Large intestine (tissue), 3 donors: Measurements from ENCODE around the gene HEXD. TPM values are rescaled to one million over a fixed set of nuclear protein-coding genes. Genes with fewer than 3 reads are reported as not detected.
"Not testable (repeated sequence)": the region's sequence is repeated elsewhere in the genome, so short reads cannot be mapped to it uniquely, and the experiment has no call there.

ENCODE experiments used
- DNase-seq, 2 donors: peaks; one replicate each; pipeline versions ENCODE4 v3.0.0 to v3.0.0-alpha.2; 2013
- H3K27ac ChIP-seq: one replicate; pipeline ENCODE4 v1.5.1; 2013; ENCODE audit warnings: low read length
- H3K27me3 ChIP-seq: 2 replicates; pipeline ENCODE4 v1.6.1; 2013; ENCODE audit warnings: low read length; ENCODE audit not compliant: control insufficient read depth, insufficient read depth
- H3K36me3 ChIP-seq: 2 replicates; pipeline ENCODE4 v1.6.1; 2013; ENCODE audit warnings: low read length; ENCODE audit not compliant: control insufficient read depth, insufficient read depth
- H3K4me1 ChIP-seq: one replicate; pipeline ENCODE4 v1.6.1; 2013; ENCODE audit warnings: low read length; ENCODE audit not compliant: control insufficient read depth, insufficient read depth
- H3K4me3 ChIP-seq: one replicate; pipeline ENCODE4 v1.5.1; 2013; ENCODE audit warnings: low read length
- H3K9me3 ChIP-seq: one replicate; pipeline ENCODE4 v1.6.1; 2013; ENCODE audit warnings: mild to moderate bottlenecking, low read depth, low read length, moderate library complexity; ENCODE audit not compliant: control insufficient read depth
- WGBS: methylation state at CpG from one replicate; pipeline ENCODE4 v1.1.5; 2013; ENCODE audit warnings: low lambda C conversion rate; ENCODE audit not compliant: insufficient coverage; 5-methylcytosine and 5-hydroxymethylcytosine counted together
- polyA plus RNA-seq: library from polyadenylated mRNA; unstranded; fragments of 120-200 nt; gene quantifications from one replicate; pipeline ENCODE4 v1.2.1, GENCODE V29; 2013

The HEXD gene
- polyA plus RNA-seq, 1 donor = 50.4 TPM

DNA sequence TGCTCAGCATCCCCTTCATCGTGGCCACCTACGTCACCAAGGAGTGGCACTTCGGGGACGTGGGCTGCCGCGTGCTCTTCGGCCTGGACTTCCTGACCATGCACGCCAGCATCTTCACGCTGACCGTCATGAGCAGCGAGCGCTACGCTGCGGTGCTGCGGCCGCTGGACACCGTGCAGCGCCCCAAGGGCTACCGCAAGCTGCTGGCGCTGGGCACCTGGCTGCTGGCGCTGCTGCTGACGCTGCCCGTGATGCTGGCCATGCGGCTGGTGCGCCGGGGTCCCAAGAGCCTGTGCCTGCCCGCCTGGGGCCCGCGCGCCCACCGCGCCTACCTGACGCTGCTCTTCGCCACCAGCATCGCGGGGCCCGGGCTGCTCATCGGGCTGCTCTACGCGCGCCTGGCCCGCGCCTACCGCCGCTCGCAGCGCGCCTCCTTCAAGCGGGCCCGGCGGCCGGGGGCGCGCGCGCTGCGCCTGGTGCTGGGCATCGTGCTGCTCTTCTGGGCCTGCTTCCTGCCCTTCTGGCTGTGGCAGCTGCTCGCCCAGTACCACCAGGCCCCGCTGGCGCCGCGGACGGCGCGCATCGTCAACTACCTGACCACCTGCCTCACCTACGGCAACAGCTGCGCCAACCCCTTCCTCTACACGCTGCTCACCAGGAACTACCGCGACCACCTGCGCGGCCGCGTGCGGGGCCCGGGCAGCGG, 43.4 kb upstream of the HEXD start:
- Histone ChIP-seq H3K4me1 (peaks cover 5% of the 10 kb centered on the region), H3K27ac (no peak overlapping the region), H3K36me3 (no peaks in the 10 kb centered on the region), H3K9me3 (peaks cover 18% of the 10 kb centered on the region), H3K27me3 (peaks cover 80% of the 10 kb centered on the region), H3K4me3 (no peak overlapping the region)
- no CpG with 5 or more reads among the region's 79 CpGs for WGBS
- no peak for DNase-seq

- no peak for DNase-seq
- H3K27ac ChIP-seq = no peak overlapping the region
- H3K27me3 ChIP-seq = peaks cover 78% of the 10 kb centered on the region
- H3K4me1 ChIP-seq = peaks cover 4% of the 10 kb centered on the region
- H3K9me3 ChIP-seq = peaks cover 18% of the 10 kb centered on the region
- no peak overlapping the region for H3K4me3 ChIP-seq
- no CpG with 5 or more reads among the region's 46 CpGs for WGBS
- no peaks in the 10 kb centered on the region for H3K36me3 ChIP-seq
These were observed 42.6 kb upstream of the HEXD start for GRCh38 chr17:82375359-82376041.

DNA sequence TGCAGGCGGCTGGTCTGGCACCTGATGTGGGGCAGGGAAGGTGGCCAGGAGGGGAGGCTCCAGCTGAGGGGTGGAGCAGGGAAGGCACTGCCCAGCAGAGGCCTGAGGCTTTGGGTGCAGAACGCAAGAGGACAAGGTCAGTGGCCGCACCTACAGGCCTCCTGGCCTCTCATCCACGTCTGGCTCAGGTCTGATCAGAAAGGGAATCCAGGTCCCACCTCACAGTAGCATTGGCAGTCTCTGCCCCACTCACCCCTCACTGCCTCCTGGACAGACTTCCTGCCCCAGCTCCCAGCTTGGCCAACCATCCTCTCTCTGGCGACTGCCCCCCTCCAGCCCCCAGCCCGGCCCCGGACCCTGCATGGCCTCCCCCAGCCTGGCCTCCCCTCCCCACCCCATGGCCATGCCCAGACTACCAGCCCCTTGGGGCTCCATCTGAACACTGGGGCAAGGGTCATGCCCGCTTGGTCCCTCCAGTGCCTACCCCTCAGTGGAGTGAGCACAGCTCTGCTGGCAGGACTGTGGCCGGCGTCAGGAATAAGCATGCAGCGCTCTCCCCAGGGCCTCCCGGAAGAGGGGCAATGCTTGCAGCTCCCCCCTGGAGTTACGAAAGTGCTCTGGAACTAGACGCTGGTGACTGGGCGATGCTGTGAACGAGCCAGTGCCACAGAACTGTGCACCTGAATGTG, 42.0 kb upstream of the HEXD start:
- DNase-seq = no peak
- no CpG with 5 or more reads among the region's 16 CpGs for WGBS
- no peaks in the 10 kb centered on the region for H3K36me3 ChIP-seq
- H3K27ac ChIP-seq = no peak overlapping the region
- no peak overlapping the region for H3K4me3 ChIP-seq
- H3K27me3 ChIP-seq = peaks cover 77% of the 10 kb centered on the region
- H3K4me1 ChIP-seq = no peaks in the 10 kb centered on the region
- H3K9me3 ChIP-seq = peaks cover 14% of the 10 kb centered on the region

GRCh38 chr17:82377294-82377693, 40.9 kb upstream of the HEXD start:
- 83% methylated on average over 1 of the region's 5 CpGs for WGBS
- peaks cover 69% of the 10 kb centered on the region for H3K27me3 ChIP-seq
- H3K27ac ChIP-seq, H3K36me3 ChIP-seq, H3K4me3 ChIP-seq, DNase-seq, H3K9me3 ChIP-seq, H3K4me1 ChIP-seq: not testable (repeated sequence)

DNA sequence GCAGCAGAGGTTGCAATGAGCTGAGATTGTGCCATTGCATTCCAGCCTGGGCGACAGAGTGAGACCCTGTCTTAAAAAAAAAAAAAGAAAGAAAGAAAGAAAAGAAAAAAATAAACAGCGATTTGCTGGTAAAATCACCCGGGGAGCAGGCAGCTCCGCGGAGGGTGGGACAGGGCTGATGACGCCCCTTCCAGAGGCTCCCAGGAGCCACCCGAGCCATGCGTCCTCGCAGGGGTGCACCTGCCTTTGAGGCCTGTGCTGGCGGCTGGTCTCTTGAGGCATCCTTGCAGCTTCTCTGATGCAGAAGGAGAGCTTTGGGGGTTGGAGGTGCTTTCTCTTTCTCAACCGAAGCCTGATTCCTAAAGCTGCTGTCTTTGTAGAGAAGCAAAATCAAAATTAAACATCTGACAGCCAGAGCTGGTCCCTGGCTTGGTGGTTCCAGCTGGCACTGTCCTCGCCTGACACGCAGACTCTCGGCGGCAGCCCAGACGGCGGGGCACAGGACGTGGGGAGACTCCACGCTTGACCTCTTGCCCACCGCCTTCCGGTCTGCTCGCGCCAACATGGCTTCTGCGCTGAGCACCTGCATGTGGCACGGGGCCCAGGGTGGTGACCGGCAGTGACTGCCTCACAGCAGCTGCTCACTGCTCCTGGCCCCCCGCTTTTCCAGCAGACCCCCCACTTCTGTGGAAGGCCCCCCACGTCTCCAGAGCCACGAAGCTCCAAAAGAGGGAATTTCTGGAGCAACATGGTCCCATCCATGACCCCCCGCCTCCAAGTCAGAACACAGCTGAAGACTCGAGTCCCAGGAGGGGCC, 40.0 kb upstream of the HEXD start:
- no peak overlapping the region for H3K4me3 ChIP-seq
- H3K27ac ChIP-seq = no peak overlapping the region
- no peak for DNase-seq
- H3K9me3 ChIP-seq = peaks cover 9% of the 10 kb centered on the region
- no peaks in the 10 kb centered on the region for H3K36me3 ChIP-seq
- H3K27me3 ChIP-seq = peaks cover 61% of the 10 kb centered on the region
- 100% methylated on average over 1 of the region's 31 CpGs for WGBS
- H3K4me1 ChIP-seq = no peaks in the 10 kb centered on the region

GRCh38 chr17:82378741-82379021, 39.5 kb upstream of the HEXD start:
- H3K36me3 ChIP-seq = no peaks in the 10 kb centered on the region
- no peak for DNase-seq
- 89% methylated on average over 2 of the region's 10 CpGs for WGBS
- H3K9me3 ChIP-seq = peaks cover 9% of the 10 kb centered on the region
- H3K4me1 ChIP-seq = no peaks in the 10 kb centered on the region
- H3K4me3 ChIP-seq = no peak overlapping the region
- H3K27me3 ChIP-seq = peaks cover 57% of the 10 kb centered on the region
- H3K27ac ChIP-seq = no peak overlapping the region

- no peaks in the 10 kb centered on the region for H3K4me1 ChIP-seq
- WGBS = 69% methylated on average over 9 of the region's 23 CpGs
- no peak overlapping the region for H3K27ac ChIP-seq
- H3K36me3 ChIP-seq = no peaks in the 10 kb centered on the region
- DNase-seq = peak in 1 of 2 donors; percentile 64
- peaks cover 57% of the 10 kb centered on the region for H3K27me3 ChIP-seq
- H3K4me3 ChIP-seq = no peak overlapping the region
- H3K9me3 ChIP-seq = peaks cover under 1% of the 10 kb centered on the region
These were observed 37.1 kb upstream of the HEXD start for GRCh38 chr17:82380860-82381702.

DNA sequence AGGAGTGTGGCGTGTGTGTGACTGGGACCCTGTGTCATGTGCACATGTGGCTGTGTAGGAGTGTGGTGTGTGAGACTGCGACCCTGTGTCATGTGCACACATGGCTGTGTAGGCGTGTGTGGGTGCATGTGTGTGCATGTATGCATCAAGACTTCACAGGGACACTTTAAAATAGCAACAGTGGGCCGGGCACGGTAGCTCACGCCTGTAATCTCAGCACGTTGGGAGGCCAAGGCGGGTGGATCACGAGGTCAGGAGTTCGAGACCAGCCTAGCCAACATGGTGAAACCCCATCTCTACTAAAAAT, 36.5 kb upstream of the HEXD start:
- H3K4me1 ChIP-seq, H3K9me3 ChIP-seq, H3K27ac ChIP-seq, H3K36me3 ChIP-seq, H3K4me3 ChIP-seq, DNase-seq: not testable (repeated sequence)
- peaks cover 56% of the 10 kb centered on the region for H3K27me3 ChIP-seq
- 100% methylated on average over 1 of the region's 10 CpGs for WGBS

GRCh38 chr17:82382220-82382932, 35.8 kb upstream of the HEXD start:
- not testable (repeated sequence) for H3K27ac ChIP-seq, H3K36me3 ChIP-seq, H3K4me3 ChIP-seq, H3K4me1 ChIP-seq, H3K9me3 ChIP-seq, DNase-seq
- WGBS = no CpG with 5 or more reads among the region's 21 CpGs
- peaks cover 62% of the 10 kb centered on the region for H3K27me3 ChIP-seq
